ENCODE data around the gene SUB1. TPM values are rescaled to one million over a fixed set of nuclear protein-coding genes. Genes with fewer than 3 reads are reported as not detected.
"Not testable (repeated sequence)": the region's sequence is repeated elsewhere in the genome, so short reads cannot be mapped to it uniquely, and the experiment has no call there.

SUB1 gene
- polyA plus RNA-seq, 4 donors: 286 to 443 (median 325) TPM

- no peak for DNase-seq (ENCODE audit: low read depth in 4 of 4, low spot score in 3 of 4)
These were observed 13.0 kb downstream of the SUB1 start for GRCh38 chr5:32598260-32598937.

DNA sequence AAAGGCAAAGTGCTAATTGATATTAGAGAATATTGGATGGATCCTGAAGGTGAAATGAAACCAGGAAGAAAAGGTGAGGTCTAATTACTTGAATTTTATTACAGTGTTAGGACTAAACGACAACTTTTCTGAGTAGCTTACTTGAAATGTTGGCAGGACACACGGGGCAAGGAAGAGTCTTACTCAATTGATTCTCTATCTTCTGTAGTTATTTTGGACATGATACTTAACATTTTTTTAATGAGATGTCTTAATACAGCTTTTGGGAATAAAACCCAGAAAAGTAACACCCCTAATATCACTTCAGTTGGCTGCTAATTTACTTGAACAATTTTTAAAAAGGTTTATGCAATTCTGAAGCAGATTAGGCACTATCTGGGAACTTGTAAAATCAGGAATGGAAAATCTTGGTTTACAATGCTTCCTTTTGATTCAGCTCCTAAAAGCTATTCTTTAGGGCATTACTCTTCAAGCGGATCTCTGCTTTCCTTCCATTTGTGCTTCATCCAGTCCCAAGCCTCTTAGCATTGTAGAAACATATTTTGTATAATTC is 13.7 kb downstream of the SUB1 start:
- no peak for DNase-seq (ENCODE audit: low read depth in 4 of 4, low spot score in 3 of 4)

DNA sequence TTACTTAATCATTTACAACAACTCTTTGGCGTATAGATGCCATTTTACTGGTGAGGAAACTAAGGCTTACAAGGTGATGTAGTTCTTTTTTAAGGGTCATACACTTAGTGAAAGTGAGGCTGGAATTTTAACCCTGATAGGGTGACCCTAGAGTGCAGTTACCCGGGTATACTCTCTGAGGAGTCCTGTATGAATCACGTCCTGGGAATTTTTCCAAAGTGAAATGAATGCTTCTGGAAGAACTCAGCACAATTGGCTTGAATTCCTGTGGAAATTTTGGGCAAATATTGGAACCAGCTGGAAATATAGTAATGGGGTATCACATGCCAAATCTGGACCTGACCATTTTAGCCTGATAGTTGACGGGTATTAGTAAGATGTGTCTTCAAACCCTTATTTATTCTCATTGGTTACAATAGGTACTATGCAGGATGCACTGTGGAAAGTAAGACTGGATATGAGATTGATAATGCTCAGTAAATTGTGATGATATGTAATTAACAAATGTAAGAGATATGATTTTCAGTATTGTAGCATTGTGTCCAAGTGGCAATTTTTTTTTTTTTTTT is 14.8 kb downstream of the SUB1 start:
- no peak for DNase-seq (ENCODE audit: low read depth in 4 of 4, low spot score in 3 of 4)

GRCh38 chr5:32601623-32602295 is 16.4 kb downstream of the SUB1 start:
- no peak for DNase-seq (ENCODE audit: low read depth in 4 of 4, low spot score in 3 of 4)

DNA sequence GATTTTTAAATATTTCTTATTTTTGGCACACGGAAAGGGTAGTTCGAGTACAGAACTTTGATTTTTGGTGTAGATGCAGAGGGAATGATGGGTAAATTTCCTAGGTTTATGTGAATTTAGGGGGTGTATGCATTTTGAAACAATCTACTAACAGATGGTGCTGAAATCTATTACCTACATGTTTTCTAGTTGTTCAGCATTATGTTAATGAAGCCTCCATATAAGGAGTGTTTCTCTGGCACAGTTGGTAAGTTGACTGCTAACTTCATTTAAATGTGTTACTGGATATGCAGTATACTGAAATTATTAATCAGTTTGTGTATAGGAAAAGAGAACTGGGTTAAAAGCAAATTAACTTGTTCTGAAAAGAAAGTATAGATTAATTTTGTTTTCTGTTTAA is 17.5 kb downstream of the SUB1 start:
- DNase-seq (ENCODE audit: low read depth in 4 of 4, low spot score in 3 of 4): no peak

DNA sequence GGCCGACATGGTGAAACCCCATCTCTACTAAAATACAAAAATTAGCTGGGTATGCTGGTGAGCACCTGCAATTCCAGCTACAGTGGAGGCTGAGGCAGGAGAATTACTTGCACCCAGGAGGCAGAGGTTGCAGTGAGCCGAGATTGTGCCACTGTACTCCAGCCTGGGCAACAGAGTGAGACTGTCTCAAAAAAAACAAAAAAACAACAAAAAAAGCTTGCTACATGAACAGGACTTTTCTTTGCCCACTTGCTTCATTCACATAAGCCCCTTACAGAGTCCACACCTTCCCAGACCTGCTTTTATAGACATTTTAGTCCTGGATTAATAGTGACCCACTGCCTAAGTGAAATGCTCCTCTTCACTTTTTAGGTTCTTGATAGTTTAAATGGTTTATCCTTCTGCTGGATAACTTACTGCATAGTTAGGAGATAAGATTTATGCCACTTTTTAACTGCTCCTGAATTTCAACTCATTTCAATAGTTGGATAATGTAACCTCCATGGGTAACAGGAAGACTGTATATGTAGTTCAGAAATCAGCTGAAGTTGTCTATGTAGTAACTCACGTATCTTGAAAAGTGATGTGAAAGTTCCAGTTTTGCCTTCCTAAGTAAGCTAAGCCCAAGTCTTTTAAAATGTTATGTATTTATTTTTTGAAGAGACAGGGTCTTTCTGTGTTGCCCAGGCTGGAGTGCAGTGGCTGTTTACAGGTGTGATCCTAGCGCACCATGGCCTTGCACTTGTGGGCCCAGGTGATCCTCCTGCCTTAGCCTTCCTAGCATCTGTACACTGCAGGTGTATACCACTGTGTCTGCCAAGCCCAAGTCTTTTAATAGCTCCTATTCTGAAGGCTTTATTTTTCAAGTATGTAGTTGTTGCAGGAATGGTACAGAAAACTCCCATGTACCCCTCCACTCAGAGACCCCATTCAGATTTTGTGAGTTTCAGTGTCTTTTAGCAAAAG is 19.7 kb downstream of the SUB1 start:
- DNase-seq (ENCODE audit: low read depth in 4 of 4, low spot score in 3 of 4): no peak

- DNase-seq (ENCODE audit: low read depth in 4 of 4, low spot score in 3 of 4): no peak
These were observed 20.4 kb downstream of the SUB1 start for GRCh38 chr5:32605766-32606152.

GRCh38 chr5:32612134-32612888 is 27.0 kb downstream of the SUB1 start:
- no peak for DNase-seq (ENCODE audit: low read depth in 4 of 4, low spot score in 3 of 4)

- DNase-seq (ENCODE audit: low read depth in 4 of 4, low spot score in 3 of 4): peak; percentile 36 to 64 (median 58)
These were observed 27.8 kb downstream of the SUB1 start for GRCh38 chr5:32613050-32613672.

DNA sequence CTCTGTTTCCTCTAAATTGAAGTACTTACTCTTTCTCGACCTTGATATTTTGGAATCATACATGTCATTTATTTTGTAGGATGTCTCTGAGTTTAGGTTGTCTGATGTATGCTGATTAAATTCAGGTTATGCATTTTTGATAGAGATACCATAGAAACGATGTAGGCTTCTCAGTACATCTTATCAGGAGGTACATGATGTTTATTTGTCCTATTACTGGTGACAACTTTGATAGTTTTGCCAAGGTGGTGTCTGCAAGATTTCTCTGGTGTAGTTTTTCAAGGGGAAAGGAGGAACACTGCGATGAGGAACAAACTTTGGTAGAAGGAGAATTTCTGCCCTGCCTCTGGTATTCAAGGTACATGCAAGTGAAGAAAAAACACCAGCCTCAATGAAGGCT is 29.9 kb downstream of the SUB1 start:
- no peak for DNase-seq (ENCODE audit: low read depth in 4 of 4, low spot score in 3 of 4)

- no peak for DNase-seq (ENCODE audit: low read depth in 4 of 4, low spot score in 3 of 4)
These were observed 33.6 kb downstream of the SUB1 start for GRCh38 chr5:32618962-32619361.

GRCh38 chr5:32621256-32621655 is 35.9 kb downstream of the SUB1 start:
- DNase-seq (ENCODE audit: low read depth in 4 of 4, low spot score in 3 of 4): no peak

DNA sequence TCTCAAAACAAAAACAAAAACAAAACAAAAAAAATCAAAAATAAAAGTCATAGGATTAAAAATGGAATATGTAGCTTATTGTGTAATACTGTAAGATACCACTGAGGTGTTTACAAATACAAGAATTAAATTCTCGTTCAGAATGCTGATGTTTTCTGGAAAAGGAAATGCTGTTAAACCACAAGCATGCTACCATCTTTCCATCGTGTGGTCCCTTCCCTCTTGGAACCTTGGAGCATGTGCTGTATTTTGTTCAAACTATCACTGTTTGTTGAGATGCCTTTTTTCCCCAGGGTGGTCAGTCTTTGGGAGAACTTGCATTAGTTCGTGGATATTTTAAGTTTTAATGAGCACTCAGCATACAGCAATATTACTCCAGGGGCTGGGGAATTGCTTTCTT is 39.7 kb downstream of the SUB1 start:
- no peak for DNase-seq (ENCODE audit: low read depth in 4 of 4, low spot score in 3 of 4)

GRCh38 chr5:32625547-32625946 is 40.2 kb downstream of the SUB1 start:
- DNase-seq (ENCODE audit: low read depth in 4 of 4, low spot score in 3 of 4): no peak

DNA sequence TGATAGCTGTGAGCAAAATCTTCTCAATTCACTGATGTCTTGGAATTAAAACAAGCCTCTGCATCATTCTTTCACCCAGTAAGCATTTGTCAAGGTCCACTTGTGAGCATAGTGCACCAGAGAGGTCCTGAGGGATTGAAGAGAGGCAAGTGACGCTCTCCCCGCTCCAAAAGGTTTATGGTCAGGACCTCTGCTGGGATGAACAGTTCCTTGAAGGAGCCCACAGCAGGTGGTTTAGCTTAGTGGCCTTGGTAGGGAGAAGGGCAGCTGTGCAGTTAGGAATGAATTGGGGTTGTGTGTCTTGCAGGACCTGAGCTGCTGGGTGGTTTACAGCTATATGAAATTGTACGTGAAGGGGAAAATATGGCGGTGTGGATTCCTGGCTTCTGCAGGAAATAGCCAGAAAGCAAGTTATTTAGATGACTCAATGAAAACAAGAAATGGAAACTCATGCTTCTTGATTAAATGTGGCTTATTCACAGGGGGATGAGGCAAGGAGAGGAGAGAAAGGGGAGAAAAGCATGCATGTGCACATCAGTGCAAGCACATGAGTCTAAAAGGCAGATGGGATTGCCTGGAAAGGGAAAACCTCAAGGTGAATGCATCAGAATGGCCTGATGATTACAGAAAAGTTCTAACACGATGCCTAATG is 42.0 kb downstream of the SUB1 start:
- DNase-seq (ENCODE audit: low read depth in 4 of 4, low spot score in 3 of 4): no peak

- DNase-seq (ENCODE audit: low read depth in 4 of 4, low spot score in 3 of 4): no peak
These were observed 42.9 kb downstream of the SUB1 start for GRCh38 chr5:32628049-32628844.

GRCh38 chr5:32630867-32631491 is 45.6 kb downstream of the SUB1 start:
- no peak for DNase-seq (ENCODE audit: low read depth in 4 of 4, low spot score in 3 of 4)

GRCh38 chr5:32633017-32633416 is 47.7 kb downstream of the SUB1 start:
- not testable (repeated sequence) for DNase-seq (ENCODE audit: low read depth in 4 of 4, low spot score in 3 of 4)
